ENCODE data around the gene CENPE. TPM values are rescaled to one million over a fixed set of nuclear protein-coding genes. Genes with fewer than 3 reads are reported as not detected.
A peak's percentile ranks its signal among the peaks of the same experiment; 100 is the strongest.

Gene CENPE
- total RNA-seq, 1 experiment from 2014 or later = 38.1 TPM

DNA sequence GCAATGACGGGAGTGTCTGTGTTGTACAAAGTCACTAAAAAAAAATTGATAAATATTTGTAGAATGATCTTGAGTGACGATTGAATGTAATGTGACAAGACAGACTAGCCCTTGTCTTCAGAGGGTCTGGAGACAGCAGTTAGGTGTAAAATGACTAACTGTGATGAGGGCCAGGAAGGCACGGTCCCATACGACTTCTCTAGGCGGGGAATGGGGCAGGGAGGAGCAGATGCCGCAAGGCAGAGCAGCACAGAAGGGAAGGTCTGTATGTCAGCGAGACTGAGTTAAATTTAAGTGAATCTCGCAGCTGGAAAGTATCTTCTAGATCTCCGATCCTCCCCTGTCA, 405 bp downstream of the CENPE start:
- Histone ChIP-seq H3K4me2 (ENCODE audit: insufficient read depth, insufficient read length, low read length) (peak overlapping the region; percentile 93), H3K9me3 (ENCODE audit: control insufficient read depth, low read depth, low read length) (no peaks in the 10 kb centered on the region), H3K23ac (ENCODE audit: insufficient read length, low read depth, low read length) (no peak overlapping the region), H4K20me1 (ENCODE audit: control insufficient read depth, insufficient read depth, insufficient read length) (no peaks in the 10 kb centered on the region), H3K4ac (ENCODE audit: low read depth, low read length) (no peak overlapping the region), H2BK20ac (ENCODE audit: low read depth, low read length, poor library complexity, severe bottlenecking) (no peak overlapping the region), H2AK5ac (ENCODE audit: insufficient read length, low read length) (no peak overlapping the region), H2AFZ (ENCODE audit: low read length) (peak overlapping the region; percentile 2), H2BK15ac (ENCODE audit: low read depth, low read length) (no peak overlapping the region), H4K91ac (ENCODE audit: insufficient read length, low read depth, low read length) (no peak overlapping the region), H3K79me2 (ENCODE audit: insufficient read depth, low read length) (no peaks in the 10 kb centered on the region; the same call in 1 of the 2 replicates), H3K4me1 (ENCODE audit: insufficient read depth, low read length) (no peaks in the 10 kb centered on the region), H3K14ac (ENCODE audit: insufficient read depth, low read length) (peak overlapping the region; percentile 8; the same call in 1 of the 2 replicates), H3K18ac (ENCODE audit: insufficient read length, low read depth, low read length) (no peak overlapping the region), H3K23me2 (ENCODE audit: insufficient read length, low read depth, low read length, poor library complexity, severe bottlenecking) (peaks cover 3% of the 10 kb centered on the region), H3K56ac (ENCODE audit: insufficient read length, low read depth, low read length) (no peak overlapping the region), H2BK12ac (ENCODE audit: insufficient read length, low read depth, low read length) (no peak overlapping the region), H2BK5ac (ENCODE audit: insufficient read length, low read length) (no peak overlapping the region), H3K9ac (ENCODE audit: extremely low read depth, insufficient read length, low read length) (peak overlapping the region; percentile 81), H4K8ac (replicated peaks; ENCODE audit: insufficient read length, low read depth, low read length) (no peak overlapping the region), H3K27me3 (ENCODE audit: insufficient read depth, low read length) (no peaks in the 10 kb centered on the region), H4K5ac (ENCODE audit: insufficient read length, low read depth, low read length) (no peak overlapping the region), H3K27ac (ENCODE audit: insufficient read length, low read depth, low read length) (no peak overlapping the region), H2BK120ac (ENCODE audit: low read depth, low read length, poor library complexity, severe bottlenecking) (no peak overlapping the region), H3K79me1 (ENCODE audit: insufficient read depth, low read depth, low read length, poor library complexity, severe bottlenecking) (no peaks in the 10 kb centered on the region), H3T11ph (ENCODE audit: low read length) (no peak overlapping the region)
- WGBS (ENCODE audit: extremely low coverage, insufficient read length, low lambda C conversion rate) = no CpG with 5 or more reads among the region's 9 CpGs
- Mint-ChIP-seq H3K9me3 (no peaks in the 10 kb centered on the region), H3K4me3 (peak overlapping the region; percentile 93 to 96), H3K27ac (peak overlapping the region; percentile 52 to 93 (median 82); a peak in 5 of 7 replicates), H3K27me3 (ENCODE audit: low read depth) (no peaks in the 10 kb centered on the region), H3K36me3 (ENCODE audit: insufficient read depth in 1 of 3, low read depth in 3 of 3) (peaks cover 25 to 36% (median 34%) of the 10 kb centered on the region in 3 experiments), H3K4me1 (peaks cover 12 to 15% of the 10 kb centered on the region in 2 experiments)
- TF ChIP-seq, protein P1, sequence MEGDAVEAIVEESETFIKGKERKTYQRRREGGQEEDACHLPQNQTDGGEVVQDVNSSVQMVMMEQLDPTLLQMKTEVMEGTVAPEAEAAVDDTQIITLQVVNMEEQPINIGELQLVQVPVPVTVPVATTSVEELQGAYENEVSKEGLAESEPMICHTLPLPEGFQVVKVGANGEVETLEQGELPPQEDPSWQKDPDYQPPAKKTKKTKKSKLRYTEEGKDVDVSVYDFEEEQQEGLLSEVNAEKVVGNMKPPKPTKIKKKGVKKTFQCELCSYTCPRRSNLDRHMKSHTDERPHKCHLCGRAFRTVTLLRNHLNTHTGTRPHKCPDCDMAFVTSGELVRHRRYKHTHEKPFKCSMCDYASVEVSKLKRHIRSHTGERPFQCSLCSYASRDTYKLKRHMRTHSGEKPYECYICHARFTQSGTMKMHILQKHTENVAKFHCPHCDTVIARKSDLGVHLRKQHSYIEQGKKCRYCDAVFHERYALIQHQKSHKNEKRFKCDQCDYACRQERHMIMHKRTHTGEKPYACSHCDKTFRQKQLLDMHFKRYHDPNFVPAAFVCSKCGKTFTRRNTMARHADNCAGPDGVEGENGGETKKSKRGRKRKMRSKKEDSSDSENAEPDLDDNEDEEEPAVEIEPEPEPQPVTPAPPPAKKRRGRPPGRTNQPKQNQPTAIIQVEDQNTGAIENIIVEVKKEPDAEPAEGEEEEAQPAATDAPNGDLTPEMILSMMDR (conservative IDR thresholded peaks at IDR 0.05) = no peak
- DNase-seq = no peak

Data from H9 (cell line).